WTC11 (cell line): ENCODE data around the gene SKP1. TPM values are rescaled to one million over a fixed set of nuclear protein-coding genes. Genes with fewer than 3 reads are reported as not detected.

Source experiments
- ATF1 ChIP-seq: sonication (generic); formaldehyde crosslinking; IDR thresholded peaks from 2 replicates; pipeline ENCODE4 v1.8.1; 2023; ENCODE audit warnings: mild to moderate bottlenecking, moderate library complexity, missing genetic modification reagents
- CBFB ChIP-seq: sonication (generic); formaldehyde crosslinking; IDR thresholded peaks from 2 replicates; pipeline ENCODE4 v1.8.1; 2022; ENCODE audit warnings: mild to moderate bottlenecking, low read depth, missing genetic modification reagents
- ELF4 ChIP-seq: sonication (generic); formaldehyde crosslinking; IDR thresholded peaks from 2 replicates; pipeline ENCODE4 v1.8.1; 2022; ENCODE audit warnings: low read depth, mild to moderate bottlenecking, moderate library complexity, missing genetic modification reagents
- FOXK1 ChIP-seq: sonication (generic); formaldehyde crosslinking; IDR thresholded peaks from 2 replicates; pipeline ENCODE4 v1.8.0; 2022; ENCODE audit warnings: mild to moderate bottlenecking, moderate library complexity, missing genetic modification reagents
- HMGA2 ChIP-seq: fragments of 250-450 bp; sonication (Bioruptor Pico); IDR thresholded peaks from 2 replicates; pipeline ENCODE4 v1.4.0; 2021; ENCODE audit warnings: mild to moderate bottlenecking, moderate library complexity
- JAZF1 ChIP-seq: fragments of 250-450 bp; sonication (Bioruptor Pico); IDR thresholded peaks from 2 replicates; pipeline ENCODE4 v1.9.0; 2021; ENCODE audit warnings: moderate library complexity, mild to moderate bottlenecking, inconsistent platforms
- MYBL2 ChIP-seq: sonication (generic); formaldehyde crosslinking; IDR thresholded peaks from 2 replicates; pipeline ENCODE4 v1.8.1; 2023; ENCODE audit warnings: mild to moderate bottlenecking, moderate library complexity, missing genetic modification reagents
- NFATC4 ChIP-seq: fragments of 250-450 bp; sonication (Bioruptor Pico); IDR thresholded peaks from 2 replicates; pipeline ENCODE4 v1.9.0; 2021; ENCODE audit warnings: mild to moderate bottlenecking
- NFYB ChIP-seq: sonication (generic); formaldehyde crosslinking; conservative IDR thresholded peaks from 2 replicates; pipeline ENCODE4 v1.8.0; 2022; ENCODE audit warnings: low read depth, missing genetic modification reagents
- NR1H2 ChIP-seq: sonication (generic); formaldehyde crosslinking; IDR thresholded peaks from 2 replicates; pipeline ENCODE4 v1.9.0; 2021; ENCODE audit warnings: mild to moderate bottlenecking, moderate library complexity, missing genetic modification reagents
- OVOL2 ChIP-seq: fragments of 250-450 bp; sonication (Bioruptor Pico); IDR thresholded peaks from 2 replicates; pipeline ENCODE4 v1.9.0; 2021; ENCODE audit warnings: mild to moderate bottlenecking, borderline replicate concordance
- RELA ChIP-seq: sonication (generic); formaldehyde crosslinking; IDR thresholded peaks from 2 replicates; pipeline ENCODE4 v1.8.1; 2022; ENCODE audit warnings: missing genetic modification reagents, mild to moderate bottlenecking, borderline replicate concordance
- SOX15 ChIP-seq: fragments of 250-450 bp; sonication (Bioruptor Pico); IDR thresholded peaks from 2 replicates; pipeline ENCODE4 v1.9.0; 2021; ENCODE audit warnings: mild to moderate bottlenecking
- TEAD1 ChIP-seq: sonication (generic); formaldehyde crosslinking; IDR thresholded peaks from 2 replicates; pipeline ENCODE4 v1.8.0; 2022; ENCODE audit warnings: mild to moderate bottlenecking, missing genetic modification reagents
- ZBTB21 ChIP-seq: sonication (generic); formaldehyde crosslinking; IDR thresholded peaks from 2 replicates; pipeline ENCODE4 v1.8.1; 2023; ENCODE audit warnings: mild to moderate bottlenecking, missing genetic modification reagents, borderline replicate concordance
- ZNF219 ChIP-seq: sonication (generic); formaldehyde crosslinking; IDR thresholded peaks from 2 replicates; pipeline ENCODE4 v1.8.0; 2023; ENCODE audit warnings: missing genetic modification reagents, mild to moderate bottlenecking, borderline replicate concordance
- ZNF232 ChIP-seq: sonication (generic); formaldehyde crosslinking; IDR thresholded peaks from 2 replicates; pipeline ENCODE4 v1.8.0; 2022; ENCODE audit warnings: mild to moderate bottlenecking, missing genetic modification reagents
- ZNF263 ChIP-seq: sonication (generic); formaldehyde crosslinking; IDR thresholded peaks from 2 replicates; pipeline ENCODE4 v1.8.1; 2022; ENCODE audit warnings: low read depth, mild to moderate bottlenecking, moderate library complexity, missing genetic modification reagents
- ZNF317 ChIP-seq: sonication (generic); formaldehyde crosslinking; IDR thresholded peaks from 2 replicates; pipeline ENCODE4 v1.8.1; 2023; ENCODE audit warnings: low read depth, mild to moderate bottlenecking, moderate library complexity, missing genetic modification reagents, borderline replicate concordance
- ZNF396 ChIP-seq: fragments of 250-450 bp; sonication (Bioruptor Pico); IDR thresholded peaks from 2 replicates; pipeline ENCODE4 v1.8.0; 2021; ENCODE audit warnings: mild to moderate bottlenecking, moderate library complexity, borderline replicate concordance
- total RNA-seq: library from RNA; stranded (reverse); gene quantifications from 3 replicates; pipeline ENCODE4 v1.2.3, GENCODE V29; 2021
- TF ChIP-seq, protein P1 (sequence below): sonication (generic); formaldehyde crosslinking; IDR thresholded peaks from 2 replicates; pipeline ENCODE4 v1.8.1; 2023; ENCODE audit warnings: mild to moderate bottlenecking, missing genetic modification reagents
- TF ChIP-seq, protein P2 (sequence below): fragments of 250-450 bp; sonication (Bioruptor Pico); IDR thresholded peaks from 2 replicates; pipeline ENCODE4 v1.9.0; 2021; ENCODE audit warnings: moderate library complexity, mild to moderate bottlenecking, inconsistent platforms, borderline replicate concordance
- TF ChIP-seq, protein P3 (sequence below): sonication (generic); formaldehyde crosslinking; IDR thresholded peaks from 2 replicates; pipeline ENCODE4 v1.8.1; 2023; ENCODE audit warnings: mild to moderate bottlenecking, missing genetic modification reagents, moderate library complexity
- TF ChIP-seq, protein P4 (sequence below): fragments of 250-450 bp; sonication (Bioruptor Pico); IDR thresholded peaks from 2 replicates; pipeline ENCODE4 v1.9.0; 2021; ENCODE audit warnings: mild to moderate bottlenecking
- TF ChIP-seq, protein P5 (sequence below): sonication (generic); formaldehyde crosslinking; IDR thresholded peaks from 2 replicates; pipeline ENCODE4 v1.8.1; 2023; ENCODE audit warnings: mild to moderate bottlenecking, missing genetic modification reagents, borderline replicate concordance
- TF ChIP-seq, protein P6 (sequence below): sonication (generic); formaldehyde crosslinking; IDR thresholded peaks from 2 replicates; pipeline ENCODE4 v1.8.1; 2022; ENCODE audit warnings: low read depth, mild to moderate bottlenecking, moderate library complexity, missing genetic modification reagents, borderline replicate concordance
- TF ChIP-seq, protein P7 (sequence below): sonication (generic); formaldehyde crosslinking; IDR thresholded peaks from 2 replicates; pipeline ENCODE4 v1.8.1; 2023; ENCODE audit warnings: mild to moderate bottlenecking, missing genetic modification reagents, moderate library complexity

The SKP1 gene
- total RNA-seq, 1 experiment from 2014 or later, result 285 TPM

DNA sequence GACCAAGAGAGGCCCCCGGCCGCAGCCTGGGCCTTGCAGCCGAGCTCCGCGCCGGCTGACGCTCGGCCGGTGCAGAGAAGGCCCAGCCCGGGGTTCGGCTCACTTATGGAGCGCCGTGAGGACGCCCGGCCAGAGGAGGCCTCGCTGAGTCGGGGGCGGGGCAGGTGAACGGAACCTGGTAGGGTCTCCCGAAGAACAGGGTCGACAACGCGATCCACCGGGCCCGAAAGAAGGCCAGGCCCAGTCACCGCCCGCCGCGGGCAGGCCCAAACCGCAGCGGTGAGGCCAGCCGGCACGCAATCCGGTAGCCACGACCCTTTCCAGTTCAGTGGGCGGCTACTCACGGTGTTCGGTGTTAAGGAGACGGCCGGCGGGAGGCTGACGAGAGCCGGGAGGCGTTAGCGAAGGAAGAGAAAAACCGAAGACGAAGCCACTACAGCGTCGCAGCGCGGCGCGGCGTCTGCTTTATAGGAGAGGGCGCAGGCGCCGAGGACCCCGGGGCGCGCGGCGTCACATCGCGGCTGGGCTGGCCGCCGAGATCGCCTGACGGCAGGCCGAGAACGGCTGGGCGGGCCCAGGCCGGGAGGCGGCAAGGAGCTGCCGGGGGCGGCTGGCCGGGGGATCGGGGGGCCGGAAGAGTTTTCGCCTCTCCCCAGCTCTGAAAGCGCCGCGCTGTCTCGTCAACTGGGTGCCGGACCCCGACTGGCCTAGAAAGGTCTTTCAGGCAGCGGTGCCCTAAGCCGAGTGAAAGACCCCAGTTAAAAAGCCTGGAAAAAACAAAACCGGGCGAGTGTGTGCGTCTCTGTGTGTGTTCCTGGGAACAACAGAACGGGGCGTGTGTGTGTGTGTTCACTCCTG is at the start of gene SKP1 (continued):
- no peak for TF ChIP-seq SOX15 (CRISPR knock-in tag)
- TF ChIP-seq, protein P1, sequence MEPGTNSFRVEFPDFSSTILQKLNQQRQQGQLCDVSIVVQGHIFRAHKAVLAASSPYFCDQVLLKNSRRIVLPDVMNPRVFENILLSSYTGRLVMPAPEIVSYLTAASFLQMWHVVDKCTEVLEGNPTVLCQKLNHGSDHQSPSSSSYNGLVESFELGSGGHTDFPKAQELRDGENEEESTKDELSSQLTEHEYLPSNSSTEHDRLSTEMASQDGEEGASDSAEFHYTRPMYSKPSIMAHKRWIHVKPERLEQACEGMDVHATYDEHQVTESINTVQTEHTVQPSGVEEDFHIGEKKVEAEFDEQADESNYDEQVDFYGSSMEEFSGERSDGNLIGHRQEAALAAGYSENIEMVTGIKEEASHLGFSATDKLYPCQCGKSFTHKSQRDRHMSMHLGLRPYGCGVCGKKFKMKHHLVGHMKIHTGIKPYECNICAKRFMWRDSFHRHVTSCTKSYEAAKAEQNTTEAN (CRISPR knock-in tag), result peak; percentile 74
- TF ChIP-seq, protein P2, sequence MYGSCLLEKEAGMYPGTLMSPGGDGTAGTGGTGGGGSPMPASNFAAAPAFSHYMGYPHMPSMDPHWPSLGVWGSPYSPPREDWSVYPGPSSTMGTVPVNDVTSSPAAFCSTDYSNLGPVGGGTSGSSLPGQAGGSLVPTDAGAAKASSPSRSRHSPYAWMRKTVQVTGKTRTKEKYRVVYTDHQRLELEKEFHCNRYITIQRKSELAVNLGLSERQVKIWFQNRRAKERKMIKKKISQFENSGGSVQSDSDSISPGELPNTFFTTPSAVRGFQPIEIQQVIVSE (CRISPR knock-in tag), result no peak
- TF ChIP-seq JAZF1 (CRISPR knock-in tag), result no peak
- TF ChIP-seq NFATC4 (CRISPR knock-in tag), result no peak
- TF ChIP-seq TEAD1 (CRISPR knock-in tag), result peak; percentile 88
- TF ChIP-seq ZNF317 (CRISPR knock-in tag), result peak; percentile 38; the same call in 1 of the 2 replicates
- no peak for TF ChIP-seq ZNF396 (CRISPR knock-in tag)
- TF ChIP-seq FOXK1, result no peak; the same call in 1 of the 2 replicates
- TF ChIP-seq MYBL2 (CRISPR knock-in tag), result 0 out of 2 replicates have a peak, but pooled peaks have one; percentile 61
- TF ChIP-seq, protein P3, sequence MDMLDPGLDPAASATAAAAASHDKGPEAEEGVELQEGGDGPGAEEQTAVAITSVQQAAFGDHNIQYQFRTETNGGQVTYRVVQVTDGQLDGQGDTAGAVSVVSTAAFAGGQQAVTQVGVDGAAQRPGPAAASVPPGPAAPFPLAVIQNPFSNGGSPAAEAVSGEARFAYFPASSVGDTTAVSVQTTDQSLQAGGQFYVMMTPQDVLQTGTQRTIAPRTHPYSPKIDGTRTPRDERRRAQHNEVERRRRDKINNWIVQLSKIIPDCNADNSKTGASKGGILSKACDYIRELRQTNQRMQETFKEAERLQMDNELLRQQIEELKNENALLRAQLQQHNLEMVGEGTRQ (CRISPR knock-in tag), result peak; percentile 26; the same call in 1 of the 2 replicates
- no peak for TF ChIP-seq NR1H2 (CRISPR knock-in tag)
- TF ChIP-seq, protein P4, sequence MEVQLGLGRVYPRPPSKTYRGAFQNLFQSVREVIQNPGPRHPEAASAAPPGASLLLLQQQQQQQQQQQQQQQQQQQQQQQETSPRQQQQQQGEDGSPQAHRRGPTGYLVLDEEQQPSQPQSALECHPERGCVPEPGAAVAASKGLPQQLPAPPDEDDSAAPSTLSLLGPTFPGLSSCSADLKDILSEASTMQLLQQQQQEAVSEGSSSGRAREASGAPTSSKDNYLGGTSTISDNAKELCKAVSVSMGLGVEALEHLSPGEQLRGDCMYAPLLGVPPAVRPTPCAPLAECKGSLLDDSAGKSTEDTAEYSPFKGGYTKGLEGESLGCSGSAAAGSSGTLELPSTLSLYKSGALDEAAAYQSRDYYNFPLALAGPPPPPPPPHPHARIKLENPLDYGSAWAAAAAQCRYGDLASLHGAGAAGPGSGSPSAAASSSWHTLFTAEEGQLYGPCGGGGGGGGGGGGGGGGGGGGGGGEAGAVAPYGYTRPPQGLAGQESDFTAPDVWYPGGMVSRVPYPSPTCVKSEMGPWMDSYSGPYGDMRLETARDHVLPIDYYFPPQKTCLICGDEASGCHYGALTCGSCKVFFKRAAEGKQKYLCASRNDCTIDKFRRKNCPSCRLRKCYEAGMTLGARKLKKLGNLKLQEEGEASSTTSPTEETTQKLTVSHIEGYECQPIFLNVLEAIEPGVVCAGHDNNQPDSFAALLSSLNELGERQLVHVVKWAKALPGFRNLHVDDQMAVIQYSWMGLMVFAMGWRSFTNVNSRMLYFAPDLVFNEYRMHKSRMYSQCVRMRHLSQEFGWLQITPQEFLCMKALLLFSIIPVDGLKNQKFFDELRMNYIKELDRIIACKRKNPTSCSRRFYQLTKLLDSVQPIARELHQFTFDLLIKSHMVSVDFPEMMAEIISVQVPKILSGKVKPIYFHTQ (CRISPR knock-in tag), result no peak
- TF ChIP-seq, protein P5, sequence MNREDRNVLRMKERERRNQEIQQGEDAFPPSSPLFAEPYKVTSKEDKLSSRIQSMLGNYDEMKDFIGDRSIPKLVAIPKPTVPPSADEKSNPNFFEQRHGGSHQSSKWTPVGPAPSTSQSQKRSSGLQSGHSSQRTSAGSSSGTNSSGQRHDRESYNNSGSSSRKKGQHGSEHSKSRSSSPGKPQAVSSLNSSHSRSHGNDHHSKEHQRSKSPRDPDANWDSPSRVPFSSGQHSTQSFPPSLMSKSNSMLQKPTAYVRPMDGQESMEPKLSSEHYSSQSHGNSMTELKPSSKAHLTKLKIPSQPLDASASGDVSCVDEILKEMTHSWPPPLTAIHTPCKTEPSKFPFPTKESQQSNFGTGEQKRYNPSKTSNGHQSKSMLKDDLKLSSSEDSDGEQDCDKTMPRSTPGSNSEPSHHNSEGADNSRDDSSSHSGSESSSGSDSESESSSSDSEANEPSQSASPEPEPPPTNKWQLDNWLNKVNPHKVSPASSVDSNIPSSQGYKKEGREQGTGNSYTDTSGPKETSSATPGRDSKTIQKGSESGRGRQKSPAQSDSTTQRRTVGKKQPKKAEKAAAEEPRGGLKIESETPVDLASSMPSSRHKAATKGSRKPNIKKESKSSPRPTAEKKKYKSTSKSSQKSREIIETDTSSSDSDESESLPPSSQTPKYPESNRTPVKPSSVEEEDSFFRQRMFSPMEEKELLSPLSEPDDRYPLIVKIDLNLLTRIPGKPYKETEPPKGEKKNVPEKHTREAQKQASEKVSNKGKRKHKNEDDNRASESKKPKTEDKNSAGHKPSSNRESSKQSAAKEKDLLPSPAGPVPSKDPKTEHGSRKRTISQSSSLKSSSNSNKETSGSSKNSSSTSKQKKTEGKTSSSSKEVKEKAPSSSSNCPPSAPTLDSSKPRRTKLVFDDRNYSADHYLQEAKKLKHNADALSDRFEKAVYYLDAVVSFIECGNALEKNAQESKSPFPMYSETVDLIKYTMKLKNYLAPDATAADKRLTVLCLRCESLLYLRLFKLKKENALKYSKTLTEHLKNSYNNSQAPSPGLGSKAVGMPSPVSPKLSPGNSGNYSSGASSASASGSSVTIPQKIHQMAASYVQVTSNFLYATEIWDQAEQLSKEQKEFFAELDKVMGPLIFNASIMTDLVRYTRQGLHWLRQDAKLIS, result no peak
- TF ChIP-seq CBFB, result 0 out of 2 replicates have a peak, but pooled peaks have one; percentile 76
- TF ChIP-seq OVOL2 (CRISPR knock-in tag), result no peak
- TF ChIP-seq ZBTB21, result no peak
- no peak for TF ChIP-seq HMGA2 (CRISPR knock-in tag)
- no peak for TF ChIP-seq RELA (CRISPR knock-in tag)
- TF ChIP-seq, protein P6, sequence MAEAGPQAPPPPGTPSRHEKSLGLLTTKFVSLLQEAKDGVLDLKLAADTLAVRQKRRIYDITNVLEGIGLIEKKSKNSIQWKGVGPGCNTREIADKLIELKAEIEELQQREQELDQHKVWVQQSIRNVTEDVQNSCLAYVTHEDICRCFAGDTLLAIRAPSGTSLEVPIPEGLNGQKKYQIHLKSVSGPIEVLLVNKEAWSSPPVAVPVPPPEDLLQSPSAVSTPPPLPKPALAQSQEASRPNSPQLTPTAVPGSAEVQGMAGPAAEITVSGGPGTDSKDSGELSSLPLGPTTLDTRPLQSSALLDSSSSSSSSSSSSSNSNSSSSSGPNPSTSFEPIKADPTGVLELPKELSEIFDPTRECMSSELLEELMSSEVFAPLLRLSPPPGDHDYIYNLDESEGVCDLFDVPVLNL (CRISPR knock-in tag), result no peak
- peak; percentile 85; the same call in 1 of the 2 replicates for TF ChIP-seq ZNF219 (CRISPR knock-in tag)
- no peak for TF ChIP-seq ELF4 (CRISPR knock-in tag)
- TF ChIP-seq ZNF263 (CRISPR knock-in tag), result no peak
- TF ChIP-seq ATF1 (CRISPR knock-in tag), result peak; percentile 82; the same call in 1 of the 2 replicates
- TF ChIP-seq, protein P7, sequence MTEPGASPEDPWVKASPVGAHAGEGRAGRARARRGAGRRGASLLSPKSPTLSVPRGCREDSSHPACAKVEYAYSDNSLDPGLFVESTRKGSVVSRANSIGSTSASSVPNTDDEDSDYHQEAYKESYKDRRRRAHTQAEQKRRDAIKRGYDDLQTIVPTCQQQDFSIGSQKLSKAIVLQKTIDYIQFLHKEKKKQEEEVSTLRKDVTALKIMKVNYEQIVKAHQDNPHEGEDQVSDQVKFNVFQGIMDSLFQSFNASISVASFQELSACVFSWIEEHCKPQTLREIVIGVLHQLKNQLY (CRISPR knock-in tag), result no peak
- TF ChIP-seq ZNF232, result 0 out of 2 replicates have a peak, but pooled peaks have one; percentile 43
- TF ChIP-seq NFYB (CRISPR knock-in tag), result no peak
